Hepatocyte (in vitro differentiated cells): Measurements from ENCODE around the gene RABL3. TPM values are rescaled to one million over a fixed set of nuclear protein-coding genes. Genes with fewer than 3 reads are reported as not detected.

Source experiments
- DNase-seq: peaks from one replicate; pipeline ENCODE4 v3.0.0-alpha.2; 2016; ENCODE audit warnings: low spot score
- H2AFZ ChIP-seq: fragments of 200-600 bp; sonication (generic); 2 replicates; pipeline ENCODE4 v1.6.0; 2016; ENCODE audit warnings: antibody characterized with exemption, mild to moderate bottlenecking
- H3K27ac ChIP-seq: fragments of 200-600 bp; sonication (generic); 2 replicates; pipeline ENCODE4 v1.5.1; 2016; ENCODE audit warnings: mild to moderate bottlenecking
- H3K27me3 ChIP-seq: fragments of 200-600 bp; sonication (generic); 2 replicates; pipeline ENCODE4 v1.6.1; 2016
- H3K36me3 ChIP-seq: fragments of 200-600 bp; sonication (generic); replicated peaks from 2 replicates; pipeline ENCODE4 v1.5.1; 2016; ENCODE audit warnings: low read depth; ENCODE audit not compliant: insufficient read depth
- H3K4me1 ChIP-seq: fragments of 200-600 bp; sonication (generic); 2 replicates; pipeline ENCODE4 v1.5.1; 2016; ENCODE audit warnings: mild to moderate bottlenecking, moderate library complexity; ENCODE audit not compliant: insufficient read depth
- H3K4me2 ChIP-seq: fragments of 200-600 bp; sonication (generic); 2 replicates; pipeline ENCODE4 v1.6.0; 2016
- H3K4me3 ChIP-seq: fragments of 200-600 bp; sonication (generic); 2 replicates; pipeline ENCODE4 v1.5.1; 2016; ENCODE audit warnings: mild to moderate bottlenecking
- H3K79me2 ChIP-seq: fragments of 200-600 bp; sonication (generic); 2 replicates; pipeline ENCODE4 v1.6.0; 2017; ENCODE audit warnings: mild to moderate bottlenecking
- H3K9me2 ChIP-seq: fragments of 200-600 bp; sonication (generic); replicated peaks from 2 replicates; pipeline ENCODE4 v1.6.0; 2017; ENCODE audit warnings: mild to moderate bottlenecking; ENCODE audit not compliant: insufficient read depth
- H3K9me3 ChIP-seq: fragments of 200-600 bp; sonication (generic); 2 replicates; pipeline ENCODE4 v1.5.1; 2016; ENCODE audit warnings: low read depth, mild to moderate bottlenecking
- H4K20me1 ChIP-seq: fragments of 200-600 bp; sonication (generic); 2 replicates; pipeline ENCODE4 v1.6.0; 2016; ENCODE audit warnings: mild to moderate bottlenecking; ENCODE audit not compliant: insufficient read depth, poor library complexity, severe bottlenecking
- EZH2 ChIP-seq: fragments of 200-600 bp; sonication (generic); IDR thresholded peaks from 2 replicates; pipeline ENCODE4 v1.6.1; 2016; ENCODE audit warnings: antibody characterized with exemption, mild to moderate bottlenecking, borderline replicate concordance
- EZH2phosphoT487 ChIP-seq: fragments of 200-600 bp; sonication (generic); IDR thresholded peaks from one replicate; pipeline ENCODE4 v1.6.1; 2018; ENCODE audit warnings: antibody characterized with exemption, mild to moderate bottlenecking, low read depth, moderate library complexity; ENCODE audit not compliant: unreplicated experiment, severe bottlenecking
- WGBS: methylation state at CpG from one replicate; pipeline ENCODE4 v1.1.6; 2016; ENCODE audit warnings: low lambda C conversion rate; ENCODE audit errors: missing lambda C conversion rate; 5-methylcytosine and 5-hydroxymethylcytosine counted together
- polyA plus RNA-seq: library from polyadenylated mRNA; unstranded; fragments of >200 nt; fragmentation: Nextera tagmentation; extraction: Ambion mirVana; gene quantifications from 2 replicates; pipeline ENCODE4 v1.2.1, GENCODE V29; 2016
- total RNA-seq: library from RNA; depleted of rRNA; stranded (reverse); fragments of >200 nt; gene quantifications from 2 replicates; pipeline ENCODE4 v1.2.3, GENCODE V29; 2014
- TF ChIP-seq, protein P1 (sequence below): fragments of 200-600 bp; sonication (generic); IDR thresholded peaks from 2 replicates; pipeline ENCODE4 v1.5.1; 2016; ENCODE audit warnings: antibody characterized with exemption, mild to moderate bottlenecking; ENCODE audit not compliant: poor library complexity

The RABL3 gene
- total and polyA plus RNA-seq, 2 experiments from 2014 or later, result 12.7 to 23.7 TPM

GRCh38 chr3:120682095-120682681 is 60.1 kb downstream of the RABL3 start, which contains the start of gene HGD:
Gene HGD (minus strand): TSS chr3:120682239. CDS start chr3:120682111, 128 bp downstream.
- 62% methylated on average over 5 of the region's 5 CpGs for WGBS
- no peak for TF ChIP-seq EZH2
- TF ChIP-seq EZH2phosphoT487, result no peak
- TF ChIP-seq, protein P1, sequence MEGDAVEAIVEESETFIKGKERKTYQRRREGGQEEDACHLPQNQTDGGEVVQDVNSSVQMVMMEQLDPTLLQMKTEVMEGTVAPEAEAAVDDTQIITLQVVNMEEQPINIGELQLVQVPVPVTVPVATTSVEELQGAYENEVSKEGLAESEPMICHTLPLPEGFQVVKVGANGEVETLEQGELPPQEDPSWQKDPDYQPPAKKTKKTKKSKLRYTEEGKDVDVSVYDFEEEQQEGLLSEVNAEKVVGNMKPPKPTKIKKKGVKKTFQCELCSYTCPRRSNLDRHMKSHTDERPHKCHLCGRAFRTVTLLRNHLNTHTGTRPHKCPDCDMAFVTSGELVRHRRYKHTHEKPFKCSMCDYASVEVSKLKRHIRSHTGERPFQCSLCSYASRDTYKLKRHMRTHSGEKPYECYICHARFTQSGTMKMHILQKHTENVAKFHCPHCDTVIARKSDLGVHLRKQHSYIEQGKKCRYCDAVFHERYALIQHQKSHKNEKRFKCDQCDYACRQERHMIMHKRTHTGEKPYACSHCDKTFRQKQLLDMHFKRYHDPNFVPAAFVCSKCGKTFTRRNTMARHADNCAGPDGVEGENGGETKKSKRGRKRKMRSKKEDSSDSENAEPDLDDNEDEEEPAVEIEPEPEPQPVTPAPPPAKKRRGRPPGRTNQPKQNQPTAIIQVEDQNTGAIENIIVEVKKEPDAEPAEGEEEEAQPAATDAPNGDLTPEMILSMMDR, result no peak
- peak; percentile 80 for DNase-seq
- H3K27ac ChIP-seq, result peak within 1 kb of the TSS; percentile 98
- H3K4me1 ChIP-seq, result peaks cover 31% of the 10 kb centered on the region
- H3K9me3 ChIP-seq, result no peaks in the 10 kb centered on the region
- peaks cover 26% of the 10 kb centered on the region for H3K79me2 ChIP-seq
- H3K9me2 ChIP-seq, result no peaks in the 10 kb centered on the region
- H3K4me2 ChIP-seq, result peak within 1 kb of the TSS; percentile 63
- no peak within 1 kb of the TSS for H2AFZ ChIP-seq
- no peaks in the 10 kb centered on the region for H3K27me3 ChIP-seq
- peak within 1 kb of the TSS; percentile 15 for H3K4me3 ChIP-seq
- no peaks in the 10 kb centered on the region for H4K20me1 ChIP-seq
- H3K36me3 ChIP-seq, result no peaks in the 10 kb centered on the region

- Histone ChIP-seq H3K36me3 (no peaks in the 10 kb centered on the region), H2AFZ (no peak overlapping the region), H3K27me3 (no peaks in the 10 kb centered on the region), H3K9me3 (no peaks in the 10 kb centered on the region), H3K79me2 (peaks cover 27% of the 10 kb centered on the region), H3K9me2 (no peaks in the 10 kb centered on the region), H4K20me1 (no peaks in the 10 kb centered on the region), H3K27ac (peak overlapping the region; percentile 98), H3K4me2 (peak overlapping the region; percentile 56), H3K4me1 (peaks cover 31% of the 10 kb centered on the region), H3K4me3 (peak overlapping the region; percentile 15)
- 88% methylated on average over 4 of the region's 4 CpGs for WGBS
- no peak for DNase-seq
- TF ChIP-seq EZH2, result no peak
- TF ChIP-seq EZH2phosphoT487, result no peak
- TF ChIP-seq, protein P1, result no peak
Measured at GRCh38 chr3:120681506-120682038, 60.7 kb downstream of the RABL3 start.

GRCh38 chr3:120681018-120681417 is 61.3 kb downstream of the RABL3 start:
- Histone ChIP-seq H3K4me3 (peak overlapping the region; percentile 17), H3K9me3 (no peaks in the 10 kb centered on the region), H3K4me1 (peaks cover 31% of the 10 kb centered on the region), H3K79me2 (peaks cover 33% of the 10 kb centered on the region), H3K36me3 (no peaks in the 10 kb centered on the region), H4K20me1 (no peaks in the 10 kb centered on the region), H3K4me2 (peak overlapping the region; percentile 56), H3K27ac (peak overlapping the region; percentile 98), H3K27me3 (no peaks in the 10 kb centered on the region), H2AFZ (no peak overlapping the region), H3K9me2 (no peaks in the 10 kb centered on the region)
- TF ChIP-seq, protein P1, result no peak
- TF ChIP-seq EZH2 (no peak), EZH2phosphoT487 (no peak)
- no peak for DNase-seq
- 81% methylated on average over 2 of the region's 2 CpGs for WGBS
